K562 (cell line): Measurements from ENCODE around the gene LRIF1. TPM values are rescaled to one million over a fixed set of nuclear protein-coding genes. Genes with fewer than 3 reads are reported as not detected.
A peak's percentile ranks its signal among the peaks of the same experiment; 100 is the strongest.

Source experiments
- ATAC-seq: fragments of 200-7000 bp; cut with Tn5 transposase; 3 replicates; pipeline ENCODE4 v1.9.1; 2020; ENCODE audit warnings: moderate library complexity
- BruUV-seq: library from RNA; stranded (reverse); fragments of 400-500 nt; replicated peaks from 2 replicates; lab custom pipeline; 2021; lab: Mats Ljungman, UMichigan
- CTCF ChIA-PET: fragments of 300-600 bp; formaldehyde crosslinking; extraction: SDS; loops from one replicate; lab custom pipeline; 2021; ENCODE audit warnings: low intra/inter-chr PET ratio; lab: Yijun Ruan, JAX
- POLR2A ChIA-PET: fragments of 300-600, 350-650 bp; sonication (Branson Sonifier 250); formaldehyde crosslinking; extraction: SDS; loops from one replicate; lab custom pipeline; 2021; ENCODE audit warnings: antibody characterized with exemption, inconsistent platforms; lab: Yijun Ruan, JAX
- DNase-seq, 4 experiments: peaks; one replicate each; pipeline versions ENCODE4 v3.0.0 to v3.0.0-alpha.2; 2011 to 2018; ENCODE audit warnings: low spot score in 3 of 4, mixed read lengths in 3 of 4; ENCODE audit errors: extremely low read depth in 1 of 4
- FAIRE-seq: peaks from 2 replicates; lab custom pipeline; 2011; peaks lifted over from hg19 to GRCh38; lab: Jason Lieb, UNC
- H2AFZ ChIP-seq: 2 replicates; pipeline ENCODE4 v1.6.0; 2011; ENCODE audit warnings: low read depth, low read length, control low read depth, inconsistent platforms
- H3K27ac ChIP-seq: fragments of 200-600 bp; 3 replicates; pipeline ENCODE4 v1.8.0; 2011; ENCODE audit warnings: low read depth, mild to moderate bottlenecking, control low read depth, inconsistent platforms, low read length, moderate library complexity, mixed read lengths; ENCODE audit errors: extremely low read depth
- H3K27me3 ChIP-seq, 2 experiments: fragments of 300-600 bp in 1 of 2; 2 replicates in 1 of 2; 3 replicates in 1 of 2; pipeline versions ENCODE4 v1.6.0 to v1.8.0; 2011; ENCODE audit warnings: inconsistent platforms in 2 of 2, low read length in 2 of 2, mild to moderate bottlenecking in 1 of 2, mixed read lengths in 1 of 2, moderate library complexity in 1 of 2; ENCODE audit not compliant: control insufficient read depth in 2 of 2, insufficient read depth in 2 of 2
- H3K36me3 ChIP-seq: fragments of 300-600 bp; 3 replicates; pipeline ENCODE4 v1.8.0; 2011; ENCODE audit warnings: mild to moderate bottlenecking, low read length, inconsistent platforms; ENCODE audit not compliant: control insufficient read depth, insufficient read depth
- H3K4me1 ChIP-seq, 2 experiments: fragments of 200-600 bp in 1 of 2; replicated peaks in 1 of 2; 2 replicates in 1 of 2; 3 replicates in 1 of 2; pipeline versions ENCODE4 v1.5.1 to v1.8.0; 2011; ENCODE audit warnings: inconsistent platforms in 2 of 2, low read length in 2 of 2, mild to moderate bottlenecking in 1 of 2, mixed read lengths in 1 of 2, moderate library complexity in 1 of 2; ENCODE audit not compliant: control insufficient read depth in 2 of 2, insufficient read depth in 2 of 2
- H3K4me2 ChIP-seq: 2 replicates; pipeline ENCODE4 v1.6.1; 2011; ENCODE audit warnings: low read length, control low read depth, inconsistent platforms, mixed read lengths; ENCODE audit not compliant: insufficient read depth
- H3K4me3 ChIP-seq: fragments of 200-600 bp; sonication (generic), shearing (Covaris generic); 2 replicates; pipeline ENCODE4 v1.5.1; 2016; ENCODE audit warnings: control low read depth, inconsistent platforms
- H3K79me2 ChIP-seq: fragments of 200-600 bp; 3 replicates; pipeline ENCODE4 v1.8.0; 2011; ENCODE audit warnings: low read length, inconsistent platforms; ENCODE audit not compliant: control insufficient read depth, insufficient read depth
- H3K9ac ChIP-seq, 2 experiments: 2 replicates each; pipeline versions ENCODE4 v1.6.0 to v1.6.1; 2011; ENCODE audit warnings: low read depth in 2 of 2, low read length in 2 of 2, control low read depth in 1 of 2, inconsistent platforms in 1 of 2, mild to moderate bottlenecking in 1 of 2, mixed read lengths in 1 of 2; ENCODE audit not compliant: insufficient read depth in 1 of 2
- H3K9me1 ChIP-seq: one replicate; pipeline ENCODE4 v1.6.0; 2011; ENCODE audit warnings: inconsistent platforms, mild to moderate bottlenecking, low read length, moderate library complexity; ENCODE audit not compliant: control insufficient read depth, insufficient read depth
- H3K9me3 ChIP-seq: replicated peaks from 2 replicates; pipeline ENCODE4 v1.5.1; 2011; ENCODE audit warnings: low read depth, low read length, inconsistent platforms; ENCODE audit not compliant: control insufficient read depth, insufficient read depth
- H4K20me1 ChIP-seq: replicated peaks from 2 replicates; pipeline ENCODE4 v1.6.1; 2011; ENCODE audit warnings: low read length, inconsistent platforms, mixed read lengths; ENCODE audit not compliant: control insufficient read depth, insufficient read depth
- DPF2 ChIP-seq: fragments of 450-650 bp; IDR thresholded peaks from 2 replicates; pipeline ENCODE4 v1.6.1; 2016
- E2F3 ChIP-seq: fragments of 250-450 bp; sonication (Bioruptor Pico); IDR thresholded peaks from 2 replicates; pipeline ENCODE4 v1.4.0; 2020; ENCODE audit warnings: mild to moderate bottlenecking
- KDM1A ChIP-seq, 2 experiments: fragments of 450-650 bp; IDR thresholded peaks; 2 replicates each; pipeline ENCODE4 v1.6.1; 2016; ENCODE audit warnings: mild to moderate bottlenecking in 2 of 2
- MEIS2 ChIP-seq: fragments of 450-650 bp; IDR thresholded peaks from 2 replicates; pipeline ENCODE4 v1.6.1; 2014; ENCODE audit warnings: mild to moderate bottlenecking; ENCODE audit not compliant: partially characterized antibody
- NCOA2 ChIP-seq, 2 experiments: fragments of 450-650 bp; IDR thresholded peaks; 2 replicates each; pipeline ENCODE4 v1.6.1; 2018; ENCODE audit warnings: mild to moderate bottlenecking in 2 of 2, moderate library complexity in 1 of 2; ENCODE audit not compliant: partially characterized antibody in 2 of 2
- NFE2 ChIP-seq: IDR thresholded peaks from 2 replicates; pipeline ENCODE4 v1.6.1; 2014; ENCODE audit warnings: antibody characterized with exemption, low read depth
- NR2C1 ChIP-seq, 2 experiments: fragments of 450-650 bp; IDR thresholded peaks; 2 replicates each; pipeline ENCODE4 v1.6.1; 2017; ENCODE audit warnings: mild to moderate bottlenecking in 2 of 2, antibody characterized with exemption in 1 of 2, inconsistent platforms in 1 of 2, missing compliant biosample characterization in 1 of 2, missing genetic modification characterization in 1 of 2
- PHB2 ChIP-seq: fragments of 450-650 bp; IDR thresholded peaks from 2 replicates; pipeline ENCODE4 v1.6.1; 2017; ENCODE audit warnings: low read depth
- POLR2H ChIP-seq: IDR thresholded peaks from 2 replicates; pipeline ENCODE4 v1.6.1; 2016; ENCODE audit warnings: missing genetic modification characterization, low read depth, mild to moderate bottlenecking, control low read depth, missing compliant biosample characterization, moderate library complexity
- POU5F1 ChIP-seq: fragments of 150-350 bp; IDR thresholded peaks from 2 replicates; pipeline ENCODE4 v1.6.1; 2014; ENCODE audit warnings: borderline replicate concordance, low read length, low read depth, mild to moderate bottlenecking; ENCODE audit not compliant: partially characterized antibody
- SMARCA4 ChIP-seq: fragments of 450-650 bp; IDR thresholded peaks from 2 replicates; pipeline ENCODE4 v1.6.1; 2016
- SMARCE1 ChIP-seq: fragments of 450-650 bp; IDR thresholded peaks from 2 replicates; pipeline ENCODE4 v1.7.1; 2016; ENCODE audit warnings: mild to moderate bottlenecking
- ZNF175 ChIP-seq: fragments of 200-800 bp; sonication (Bioruptor generic); IDR thresholded peaks from 2 replicates; pipeline ENCODE4 v1.6.1; 2016; ENCODE audit warnings: low read depth, mild to moderate bottlenecking, missing genetic modification characterization, missing compliant biosample characterization
- ZNF41 ChIP-seq: fragments of 250-450 bp; sonication (Bioruptor Pico); conservative IDR thresholded peaks from 2 replicates; pipeline ENCODE4 v1.4.0; 2020; ENCODE audit warnings: mild to moderate bottlenecking
- WGBS: fragments of 100-300 bp; shearing (Covaris generic); methylation state at CpG from one replicate; pipeline ENCODE4 v1.1.6; 2016; ENCODE audit warnings: low coverage, mixed read lengths; ENCODE audit not compliant: insufficient coverage; ENCODE audit errors: missing lambda C conversion rate; 5-methylcytosine and 5-hydroxymethylcytosine counted together
- in situ Hi-C: fragments of 300-500 bp; cut with MboI; formaldehyde crosslinking; loops from 4 replicates; pipeline ENCODE4 v1.15.0; 2018; ENCODE audit warnings: inconsistent platforms, mixed read lengths
- intact Hi-C: fragments of 100-400 bp; cut with micrococcal nuclease; formaldehyde crosslinking; loops from 2 replicates; pipeline ENCODE4 v1.14.2; 2022
- polyA plus RNA-seq, 8 experiments: library from polyadenylated mRNA; depleted of rRNA in 4 of 8; stranded (reverse) in 5 of 8; unstranded in 3 of 8; fragments of >200 nt; fragmentation: Nextera tagmentation in 2 of 8; fragmentation: Illumina TruSeq in 1 of 8; extraction: Ambion mirVana in 2 of 8; extraction: Trizol in 1 of 8; gene quantifications; 2 replicates each; pipeline versions ENCODE4 v1.2.1 to v1.2.3, GENCODE V29; 2011 to 2014; ENCODE audit warnings: inconsistent platforms in 1 of 8, missing spikeins in 1 of 8
- total RNA-seq, 7 experiments: library from RNA; depleted of rRNA in 6 of 7; stranded (reverse); fragments of >200 nt in 6 of 7; fragmentation: Illumina TruSeq in 2 of 7; extraction: Trizol in 2 of 7; gene quantifications; 2 replicates each; pipeline versions ENCODE4 v1.2.1 to v1.2.3, GENCODE V29; 2011 to 2021; ENCODE audit warnings: low replicate concordance in 1 of 7
- TF ChIP-seq, protein P1 (sequence below): fragments of 450-650 bp; IDR thresholded peaks from 2 replicates; pipeline ENCODE4 v1.6.1; 2016
- TF ChIP-seq, protein P2 (sequence below): fragments of 450-650 bp; IDR thresholded peaks from 2 replicates; pipeline ENCODE4 v1.6.1; 2017; ENCODE audit warnings: antibody characterized with exemption, mild to moderate bottlenecking
- TF ChIP-seq, protein P3 (sequence below): fragments of 250-450 bp; sonication (Bioruptor Pico); IDR thresholded peaks from 2 replicates; pipeline ENCODE4 v1.8.0; 2022; ENCODE audit warnings: inconsistent platforms

LRIF1 gene
- total and polyA plus RNA-seq, 9 of the 15 experiments (the other 6 are each of a cell fraction or from before 2014, with no cell fraction given) = 35.6 to 88.8 (median 74.1) TPM

DNA sequence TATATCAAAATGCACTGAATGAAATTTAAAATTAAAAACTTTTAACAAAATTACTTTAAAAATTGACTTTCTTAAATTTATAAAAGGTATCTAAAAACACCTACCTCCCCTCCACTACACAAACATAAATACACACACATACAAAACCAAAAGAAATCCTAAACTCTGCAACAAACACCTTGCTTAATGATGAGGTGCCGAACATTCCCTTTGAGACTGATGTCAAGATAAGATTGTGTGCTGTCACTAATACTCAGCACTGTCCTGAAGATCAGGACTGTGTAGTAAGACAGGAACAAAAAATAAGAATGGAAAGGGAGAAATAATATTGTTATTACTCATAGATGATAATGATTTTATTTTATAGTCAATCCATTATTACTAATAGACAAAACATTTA, 45.7 kb downstream of the LRIF1 start:
- DNase-seq = no peak
- H3K9me3 ChIP-seq = peaks cover 2% of the 10 kb centered on the region; the same call in 1 of the 2 replicates
- no peaks in the 10 kb centered on the region for H3K36me3 ChIP-seq
- ATAC-seq = peak; percentile 32; the same call in 2 of the 3 replicates
- no peaks in the 10 kb centered on the region for H3K79me2 ChIP-seq
- intact Hi-C loops (no loop called here), in situ Hi-C loops (no loop called here)
- no peaks in the 10 kb centered on the region for H3K9me1 ChIP-seq
- H2AFZ ChIP-seq = no peak overlapping the region
- CTCF ChIA-PET = interaction anchor here (0.7 kb wide), 1 partner anchor 37 kb away, joined by 3 read pairs; no protein-coding TSS in a partner anchor
- no peak for FAIRE-seq
- no peak overlapping the region for H3K4me3 ChIP-seq
- POLR2A ChIA-PET = interaction anchor here (1.0 to 1.2 kb wide), 3 partner anchors 9 to 28 kb away, joined by 3 to 8 read pairs (median 3); no protein-coding TSS in a partner anchor
- H3K9ac ChIP-seq = no peak overlapping the region
- 11% methylated on average over 1 of the region's 1 CpG for WGBS
- no peaks in the 10 kb centered on the region for H4K20me1 ChIP-seq
- no peaks in the 10 kb centered on the region for H3K27me3 ChIP-seq
- no peak overlapping the region for H3K4me2 ChIP-seq
- peaks cover 5 to 23% of the 10 kb centered on the region in 2 experiments; a peak in 4 of 5 replicates for H3K4me1 ChIP-seq
- BruUV-seq = no TSS peak
- peak overlapping the region; percentile 18; the same call in 1 of the 3 replicates for H3K27ac ChIP-seq
- TF ChIP-seq NCOA2 (IDR thresholded peaks at IDR 0.05; ENCODE audit: partially characterized antibody in 2 of 2) (peak in 1 of 2 experiments; percentile 4), MEIS2 (peak; percentile 27), KDM1A (IDR thresholded peaks at IDR 0.05) (0 out of 4 replicates have a peak, but pooled peaks of 1 of the 2 experiments have one; percentile 10), NR2C1 (IDR thresholded peaks at IDR 0.05) (no peak), NR2C1 (tag; IDR thresholded peaks at IDR 0.05) (no peak), E2F3 (no peak), SMARCE1 (no peak), SMARCA4 (peak; percentile 54; the same call in 1 of the 2 replicates), DPF2 (peak; percentile 38; the same call in 1 of the 2 replicates), POU5F1 (no peak), PHB2 (no peak), ZNF41 (CRISPR knock-in tag) (no peak), POLR2H (tag) (peak; percentile 44; the same call in 1 of the 2 replicates), NFE2 (no peak), ZNF175 (CRISPR knock-in tag) (no peak)
- TF ChIP-seq, protein P1, sequence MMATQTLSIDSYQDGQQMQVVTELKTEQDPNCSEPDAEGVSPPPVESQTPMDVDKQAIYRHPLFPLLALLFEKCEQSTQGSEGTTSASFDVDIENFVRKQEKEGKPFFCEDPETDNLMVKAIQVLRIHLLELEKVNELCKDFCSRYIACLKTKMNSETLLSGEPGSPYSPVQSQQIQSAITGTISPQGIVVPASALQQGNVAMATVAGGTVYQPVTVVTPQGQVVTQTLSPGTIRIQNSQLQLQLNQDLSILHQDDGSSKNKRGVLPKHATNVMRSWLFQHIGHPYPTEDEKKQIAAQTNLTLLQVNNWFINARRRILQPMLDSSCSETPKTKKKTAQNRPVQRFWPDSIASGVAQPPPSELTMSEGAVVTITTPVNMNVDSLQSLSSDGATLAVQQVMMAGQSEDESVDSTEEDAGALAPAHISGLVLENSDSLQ = peak; percentile 37
- TF ChIP-seq, protein P2, sequence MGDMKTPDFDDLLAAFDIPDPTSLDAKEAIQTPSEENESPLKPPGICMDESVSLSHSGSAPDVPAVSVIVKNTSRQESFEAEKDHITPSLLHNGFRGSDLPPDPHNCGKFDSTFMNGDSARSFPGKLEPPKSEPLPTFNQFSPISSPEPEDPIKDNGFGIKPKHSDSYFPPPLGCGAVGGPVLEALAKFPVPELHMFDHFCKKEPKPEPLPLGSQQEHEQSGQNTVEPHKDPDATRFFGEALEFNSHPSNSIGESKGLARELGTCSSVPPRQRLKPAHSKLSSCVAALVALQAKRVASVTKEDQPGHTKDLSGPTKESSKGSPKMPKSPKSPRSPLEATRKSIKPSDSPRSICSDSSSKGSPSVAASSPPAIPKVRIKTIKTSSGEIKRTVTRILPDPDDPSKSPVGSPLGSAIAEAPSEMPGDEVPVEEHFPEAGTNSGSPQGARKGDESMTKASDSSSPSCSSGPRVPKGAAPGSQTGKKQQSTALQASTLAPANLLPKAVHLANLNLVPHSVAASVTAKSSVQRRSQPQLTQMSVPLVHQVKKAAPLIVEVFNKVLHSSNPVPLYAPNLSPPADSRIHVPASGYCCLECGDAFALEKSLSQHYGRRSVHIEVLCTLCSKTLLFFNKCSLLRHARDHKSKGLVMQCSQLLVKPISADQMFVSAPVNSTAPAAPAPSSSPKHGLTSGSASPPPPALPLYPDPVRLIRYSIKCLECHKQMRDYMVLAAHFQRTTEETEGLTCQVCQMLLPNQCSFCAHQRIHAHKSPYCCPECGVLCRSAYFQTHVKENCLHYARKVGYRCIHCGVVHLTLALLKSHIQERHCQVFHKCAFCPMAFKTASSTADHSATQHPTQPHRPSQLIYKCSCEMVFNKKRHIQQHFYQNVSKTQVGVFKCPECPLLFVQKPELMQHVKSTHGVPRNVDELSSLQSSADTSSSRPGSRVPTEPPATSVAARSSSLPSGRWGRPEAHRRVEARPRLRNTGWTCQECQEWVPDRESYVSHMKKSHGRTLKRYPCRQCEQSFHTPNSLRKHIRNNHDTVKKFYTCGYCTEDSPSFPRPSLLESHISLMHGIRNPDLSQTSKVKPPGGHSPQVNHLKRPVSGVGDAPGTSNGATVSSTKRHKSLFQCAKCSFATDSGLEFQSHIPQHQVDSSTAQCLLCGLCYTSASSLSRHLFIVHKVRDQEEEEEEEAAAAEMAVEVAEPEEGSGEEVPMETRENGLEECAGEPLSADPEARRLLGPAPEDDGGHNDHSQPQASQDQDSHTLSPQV = 0 out of 2 replicates have a peak, but pooled peaks have one; percentile 2
- TF ChIP-seq, protein P3, sequence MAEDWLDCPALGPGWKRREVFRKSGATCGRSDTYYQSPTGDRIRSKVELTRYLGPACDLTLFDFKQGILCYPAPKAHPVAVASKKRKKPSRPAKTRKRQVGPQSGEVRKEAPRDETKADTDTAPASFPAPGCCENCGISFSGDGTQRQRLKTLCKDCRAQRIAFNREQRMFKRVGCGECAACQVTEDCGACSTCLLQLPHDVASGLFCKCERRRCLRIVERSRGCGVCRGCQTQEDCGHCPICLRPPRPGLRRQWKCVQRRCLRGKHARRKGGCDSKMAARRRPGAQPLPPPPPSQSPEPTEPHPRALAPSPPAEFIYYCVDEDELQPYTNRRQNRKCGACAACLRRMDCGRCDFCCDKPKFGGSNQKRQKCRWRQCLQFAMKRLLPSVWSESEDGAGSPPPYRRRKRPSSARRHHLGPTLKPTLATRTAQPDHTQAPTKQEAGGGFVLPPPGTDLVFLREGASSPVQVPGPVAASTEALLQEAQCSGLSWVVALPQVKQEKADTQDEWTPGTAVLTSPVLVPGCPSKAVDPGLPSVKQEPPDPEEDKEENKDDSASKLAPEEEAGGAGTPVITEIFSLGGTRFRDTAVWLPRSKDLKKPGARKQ = no peak
